ENCODE data around the gene KRTAP20-4.

Gene KRTAP20-4

GRCh38 chr21:30623362-30623761, 2.9 kb downstream of the KRTAP20-4 start:
- Mint-ChIP-seq H3K36me3 (no peaks in the 10 kb centered on the region), H3K9me3 (peaks cover 4% of the 10 kb centered on the region), H3K4me1 (no peaks in the 10 kb centered on the region), H3K27ac (no peak overlapping the region), H3K27me3 (no peaks in the 10 kb centered on the region), H3K4me3 (no peak overlapping the region)
- DNase-seq: no peak
- CTCF ChIA-PET: interaction anchor here (0.8 kb wide), 1 partner anchor 9 kb away, joined by 3 read pairs; no protein-coding TSS in a partner anchor

GRCh38 chr21:30625449-30626165, 5.2 kb downstream of the KRTAP20-4 start:
- H3K4me1 Mint-ChIP-seq: no peaks in the 10 kb centered on the region
- CTCF ChIA-PET: no interaction called here

GRCh38 chr21:30628109-30628508, 7.7 kb downstream of the KRTAP20-4 start:
- no peak overlapping the region for H3K4me3 Mint-ChIP-seq
- no peaks in the 10 kb centered on the region for H3K36me3 Mint-ChIP-seq
- DNase-seq: no peak
- CTCF ChIA-PET: no interaction called here
- peaks cover 4% of the 10 kb centered on the region for H3K9me3 Mint-ChIP-seq
- no peaks in the 10 kb centered on the region for H3K27me3 Mint-ChIP-seq
- no peaks in the 10 kb centered on the region for H3K4me1 Mint-ChIP-seq
- no peak overlapping the region for H3K27ac Mint-ChIP-seq

More at GRCh38 chr21:30625449-30626165, 5.2 kb downstream of the KRTAP20-4 start:
- Mint-ChIP-seq H3K36me3 (no peaks in the 10 kb centered on the region), H3K9me3 (peaks cover 4% of the 10 kb centered on the region), H3K27me3 (no peaks in the 10 kb centered on the region), H3K27ac (no peak overlapping the region), H3K4me3 (no peak overlapping the region)
- DNase-seq: no peak

- no peaks in the 10 kb centered on the region for H3K27me3 Mint-ChIP-seq
- H3K9me3 Mint-ChIP-seq: peaks cover 4% of the 10 kb centered on the region
- H3K4me3 Mint-ChIP-seq: no peak overlapping the region
- H3K4me1 Mint-ChIP-seq: no peaks in the 10 kb centered on the region
- no peak overlapping the region for H3K27ac Mint-ChIP-seq
- no peak for DNase-seq
- CTCF ChIA-PET: interaction anchor here (0.6 kb wide), 1 partner anchor 122 kb away, joined by 3 read pairs; no protein-coding TSS in a partner anchor
- no peaks in the 10 kb centered on the region for H3K36me3 Mint-ChIP-seq
Measured at GRCh38 chr21:30629200-30629599, 8.8 kb downstream of the KRTAP20-4 start.

GRCh38 chr21:30634906-30635305, 14.5 kb downstream of the KRTAP20-4 start, which contains the start of gene KRTAP20-2:
TSS of gene KRTAP20-2 (plus strand) at chr21:30635206. CDS start at chr21:30635264, 58 bp downstream.
- Mint-ChIP-seq H3K27ac (no peak within 1 kb of the TSS), H3K36me3 (no peaks in the 10 kb centered on the region), H3K4me1 (no peaks in the 10 kb centered on the region), H3K9me3 (peaks cover 3% of the 10 kb centered on the region), H3K4me3 (no peak within 1 kb of the TSS), H3K27me3 (no peaks in the 10 kb centered on the region)
- CTCF ChIA-PET: no interaction called here
- DNase-seq: no peak

GRCh38 chr21:30638686-30639085, 18.3 kb downstream of the KRTAP20-4 start:
- H3K4me1 Mint-ChIP-seq: no peaks in the 10 kb centered on the region
- no peaks in the 10 kb centered on the region for H3K36me3 Mint-ChIP-seq
- H3K4me3 Mint-ChIP-seq: no peak overlapping the region
- peaks cover 3% of the 10 kb centered on the region for H3K9me3 Mint-ChIP-seq
- no peak overlapping the region for H3K27ac Mint-ChIP-seq
- DNase-seq: no peak
- CTCF ChIA-PET: no interaction called here
- H3K27me3 Mint-ChIP-seq: no peaks in the 10 kb centered on the region

GRCh38 chr21:30642564-30642963, 22.1 kb downstream of the KRTAP20-4 start, which contains the start of gene KRTAP20-3:
TSS of gene KRTAP20-3 (plus strand) at chr21:30642864.
- no peak for DNase-seq
- H3K36me3 Mint-ChIP-seq: no peaks in the 10 kb centered on the region
- CTCF ChIA-PET: no interaction called here
- no peak within 1 kb of the TSS for H3K4me3 Mint-ChIP-seq
- H3K9me3 Mint-ChIP-seq: peaks cover 3% of the 10 kb centered on the region
- no peaks in the 10 kb centered on the region for H3K4me1 Mint-ChIP-seq
- no peaks in the 10 kb centered on the region for H3K27me3 Mint-ChIP-seq
- H3K27ac Mint-ChIP-seq: peak within 1 kb of the TSS; percentile 9

- no peaks in the 10 kb centered on the region for H3K9me3 Mint-ChIP-seq
- CTCF ChIA-PET: no interaction called here
- H3K4me1 Mint-ChIP-seq: no peaks in the 10 kb centered on the region
- H3K36me3 Mint-ChIP-seq: no peaks in the 10 kb centered on the region
- no peak overlapping the region for H3K27ac Mint-ChIP-seq
- no peaks in the 10 kb centered on the region for H3K27me3 Mint-ChIP-seq
- H3K4me3 Mint-ChIP-seq: no peak overlapping the region
- DNase-seq: no peak
Measured at GRCh38 chr21:30646904-30647414, 26.5 kb downstream of the KRTAP20-4 start.

GRCh38 chr21:30652891-30653290, 32.5 kb downstream of the KRTAP20-4 start:
- Mint-ChIP-seq H3K27me3 (no peaks in the 10 kb centered on the region), H3K4me1 (no peaks in the 10 kb centered on the region), H3K9me3 (peaks cover 2% of the 10 kb centered on the region), H3K27ac (no peak overlapping the region), H3K36me3 (no peaks in the 10 kb centered on the region), H3K4me3 (no peak overlapping the region)
- DNase-seq: no peak
- CTCF ChIA-PET: no interaction called here

GRCh38 chr21:30668776-30669175, 48.3 kb downstream of the KRTAP20-4 start:
- no peak overlapping the region for H3K27ac Mint-ChIP-seq
- H3K27me3 Mint-ChIP-seq: no peaks in the 10 kb centered on the region
- CTCF ChIA-PET: no interaction called here
- H3K4me3 Mint-ChIP-seq: no peak overlapping the region
- no peaks in the 10 kb centered on the region for H3K4me1 Mint-ChIP-seq
- H3K9me3 Mint-ChIP-seq: no peaks in the 10 kb centered on the region
- H3K36me3 Mint-ChIP-seq: no peaks in the 10 kb centered on the region
- DNase-seq: no peak

All from activated naive CD4-positive, alpha-beta T cell treated with anti-CD3 and anti-CD28 coated beads, Interleukin-2, amount 10 ng/mL, durations not matched to agents 7 days and 5 days (primary cell).